ENCODE results near the gene PLXNA4.

The PLXNA4 gene

GRCh38 chr7:132245539-132245938, 330.7 kb downstream of the PLXNA4 start:
- no peaks in the 10 kb centered on the region for H3K79me2 ChIP-seq (ENCODE audit: control insufficient read depth, insufficient read depth, low read length, poor library complexity)
- WGBS (ENCODE audit: extremely low coverage, insufficient coverage, insufficient read length), result no CpG with 5 or more reads among the region's 3 CpGs
- H3K36me3 ChIP-seq (ENCODE audit: control insufficient read depth in 1 of 2, insufficient read depth in 2 of 2, low read length in 2 of 2), result no peaks in the 10 kb centered on the region
- H3K4me2 ChIP-seq (ENCODE audit: low read length), result no peak overlapping the region
- H3K9ac ChIP-seq (ENCODE audit: low read length), result no peak overlapping the region
- H3K14ac ChIP-seq (ENCODE audit: low read length), result no peak overlapping the region
- no peak overlapping the region for H4K12ac ChIP-seq (ENCODE audit: low read depth, low read length)
- H4K91ac ChIP-seq (ENCODE audit: low read depth, low read length), result no peak overlapping the region
- H3K9me3 ChIP-seq (ENCODE audit: insufficient read depth, low read depth, low read length), result peaks cover 4% of the 10 kb centered on the region
- DNase-seq, result no peak
- no peaks in the 10 kb centered on the region for H3K79me1 ChIP-seq (ENCODE audit: low read length)
- no peaks in the 10 kb centered on the region for H3K27me3 ChIP-seq (ENCODE audit: insufficient read depth, low read length)
- no peak overlapping the region for H3K23ac ChIP-seq (ENCODE audit: low read length)
- no peaks in the 10 kb centered on the region for H3K4me1 ChIP-seq (ENCODE audit: control insufficient read depth in 1 of 2, insufficient read depth in 2 of 2, low read length in 2 of 2)
- H2AK5ac ChIP-seq (ENCODE audit: low read length), result no peak overlapping the region
- no peak overlapping the region for H2BK120ac ChIP-seq (ENCODE audit: insufficient read depth, low read length, poor library complexity)
- H2BK5ac ChIP-seq (ENCODE audit: low read depth, low read length, poor library complexity), result no peak overlapping the region
- no peak overlapping the region for H3K4ac ChIP-seq (ENCODE audit: low read depth, low read length)
- no peak overlapping the region for H2BK12ac ChIP-seq (ENCODE audit: low read length)
- no peak overlapping the region for H3K18ac ChIP-seq (ENCODE audit: low read length)
- no peak overlapping the region for H3K27ac ChIP-seq (ENCODE audit: low read depth, low read length)
- H4K8ac ChIP-seq (ENCODE audit: low read depth, low read length), result no peak overlapping the region
- no peak overlapping the region for H3K4me3 ChIP-seq (ENCODE audit: low read depth, low read length)
- H2AFZ ChIP-seq (ENCODE audit: insufficient read depth, low read length, poor library complexity), result no peak overlapping the region

- Histone ChIP-seq H3K23ac (ENCODE audit: low read length) (no peak overlapping the region), H3K27ac (ENCODE audit: low read depth, low read length) (no peak overlapping the region), H3K27me3 (ENCODE audit: insufficient read depth, low read length) (no peaks in the 10 kb centered on the region), H3K79me1 (ENCODE audit: low read length) (no peaks in the 10 kb centered on the region), H3K9ac (ENCODE audit: low read length) (no peak overlapping the region), H2BK120ac (ENCODE audit: insufficient read depth, low read length, poor library complexity) (no peak overlapping the region), H2BK5ac (ENCODE audit: low read depth, low read length, poor library complexity) (no peak overlapping the region), H3K9me3 (ENCODE audit: insufficient read depth, low read depth, low read length) (peaks cover 4% of the 10 kb centered on the region), H4K12ac (ENCODE audit: low read depth, low read length) (no peak overlapping the region), H2BK12ac (ENCODE audit: low read length) (no peak overlapping the region), H2AK5ac (ENCODE audit: low read length) (no peak overlapping the region), H3K4ac (ENCODE audit: low read depth, low read length) (no peak overlapping the region), H3K36me3 (ENCODE audit: control insufficient read depth in 1 of 2, insufficient read depth in 2 of 2, low read length in 2 of 2) (no peaks in the 10 kb centered on the region), H4K91ac (ENCODE audit: low read depth, low read length) (no peak overlapping the region), H3K4me3 (ENCODE audit: low read depth, low read length) (no peak overlapping the region), H3K4me2 (ENCODE audit: low read length) (no peak overlapping the region), H3K79me2 (ENCODE audit: control insufficient read depth, insufficient read depth, low read length, poor library complexity) (no peaks in the 10 kb centered on the region), H4K8ac (ENCODE audit: low read depth, low read length) (no peak overlapping the region), H3K4me1 (ENCODE audit: control insufficient read depth in 1 of 2, insufficient read depth in 2 of 2, low read length in 2 of 2) (no peaks in the 10 kb centered on the region), H3K18ac (ENCODE audit: low read length) (no peak overlapping the region), H3K14ac (ENCODE audit: low read length) (no peak overlapping the region), H2AFZ (ENCODE audit: insufficient read depth, low read length, poor library complexity) (no peak overlapping the region)
- no peak for DNase-seq
- WGBS (ENCODE audit: extremely low coverage, insufficient coverage, insufficient read length), result no CpG with 5 or more reads among the region's 5 CpGs
These were observed 331.3 kb downstream of the PLXNA4 start for GRCh38 chr7:132244903-132245480.

GRCh38 chr7:132243463-132243862, 332.8 kb downstream of the PLXNA4 start:
- Histone ChIP-seq H3K4me1 (ENCODE audit: control insufficient read depth in 1 of 2, insufficient read depth in 2 of 2, low read length in 2 of 2) (no peaks in the 10 kb centered on the region), H3K9me3 (ENCODE audit: insufficient read depth, low read depth, low read length) (peaks cover 4% of the 10 kb centered on the region), H3K36me3 (ENCODE audit: control insufficient read depth in 1 of 2, insufficient read depth in 2 of 2, low read length in 2 of 2) (no peaks in the 10 kb centered on the region), H3K27ac (ENCODE audit: low read depth, low read length) (no peak overlapping the region), H3K9ac (ENCODE audit: low read length) (no peak overlapping the region), H3K4me2 (ENCODE audit: low read length) (no peak overlapping the region), H3K4me3 (ENCODE audit: low read depth, low read length) (no peak overlapping the region), H2BK120ac (ENCODE audit: insufficient read depth, low read length, poor library complexity) (no peak overlapping the region), H3K27me3 (ENCODE audit: insufficient read depth, low read length) (no peaks in the 10 kb centered on the region), H3K23ac (ENCODE audit: low read length) (no peak overlapping the region), H3K79me1 (ENCODE audit: low read length) (no peaks in the 10 kb centered on the region), H4K91ac (ENCODE audit: low read depth, low read length) (no peak overlapping the region), H2AFZ (ENCODE audit: insufficient read depth, low read length, poor library complexity) (no peak overlapping the region), H3K4ac (ENCODE audit: low read depth, low read length) (no peak overlapping the region), H4K8ac (ENCODE audit: low read depth, low read length) (no peak overlapping the region), H2BK5ac (ENCODE audit: low read depth, low read length, poor library complexity) (no peak overlapping the region), H3K14ac (ENCODE audit: low read length) (no peak overlapping the region), H3K79me2 (ENCODE audit: control insufficient read depth, insufficient read depth, low read length, poor library complexity) (no peaks in the 10 kb centered on the region), H2AK5ac (ENCODE audit: low read length) (no peak overlapping the region), H2BK12ac (ENCODE audit: low read length) (no peak overlapping the region), H3K18ac (ENCODE audit: low read length) (no peak overlapping the region), H4K12ac (ENCODE audit: low read depth, low read length) (no peak overlapping the region)
- WGBS (ENCODE audit: extremely low coverage, insufficient coverage, insufficient read length), result no CpG with 5 or more reads among the region's 3 CpGs
- DNase-seq, result peak in 1 of 2 donors; percentile 28

- H3K4ac ChIP-seq (ENCODE audit: low read depth, low read length), result no peak overlapping the region
- no peak overlapping the region for H4K8ac ChIP-seq (ENCODE audit: low read depth, low read length)
- DNase-seq, result no peak
- H3K36me3 ChIP-seq (ENCODE audit: control insufficient read depth in 1 of 2, insufficient read depth in 2 of 2, low read length in 2 of 2), result no peaks in the 10 kb centered on the region
- H3K9ac ChIP-seq (ENCODE audit: low read length), result no peak overlapping the region
- H4K91ac ChIP-seq (ENCODE audit: low read depth, low read length), result no peak overlapping the region
- no peak overlapping the region for H4K12ac ChIP-seq (ENCODE audit: low read depth, low read length)
- no peak overlapping the region for H2BK120ac ChIP-seq (ENCODE audit: insufficient read depth, low read length, poor library complexity)
- H3K18ac ChIP-seq (ENCODE audit: low read length), result no peak overlapping the region
- no peaks in the 10 kb centered on the region for H3K27me3 ChIP-seq (ENCODE audit: insufficient read depth, low read length)
- H3K23ac ChIP-seq (ENCODE audit: low read length), result no peak overlapping the region
- no peak overlapping the region for H3K4me2 ChIP-seq (ENCODE audit: low read length)
- H3K4me3 ChIP-seq (ENCODE audit: low read depth, low read length), result no peak overlapping the region
- no peaks in the 10 kb centered on the region for H3K79me1 ChIP-seq (ENCODE audit: low read length)
- H2AK5ac ChIP-seq (ENCODE audit: low read length), result no peak overlapping the region
- no peak overlapping the region for H2BK5ac ChIP-seq (ENCODE audit: low read depth, low read length, poor library complexity)
- H3K14ac ChIP-seq (ENCODE audit: low read length), result no peak overlapping the region
- H3K9me3 ChIP-seq (ENCODE audit: insufficient read depth, low read depth, low read length), result peaks cover 4% of the 10 kb centered on the region
- no peak overlapping the region for H2BK12ac ChIP-seq (ENCODE audit: low read length)
- no CpG with 5 or more reads among the region's 1 CpG for WGBS (ENCODE audit: extremely low coverage, insufficient coverage, insufficient read length)
- no peaks in the 10 kb centered on the region for H3K79me2 ChIP-seq (ENCODE audit: control insufficient read depth, insufficient read depth, low read length, poor library complexity)
- H2AFZ ChIP-seq (ENCODE audit: insufficient read depth, low read length, poor library complexity), result no peak overlapping the region
- H3K27ac ChIP-seq (ENCODE audit: low read depth, low read length), result no peak overlapping the region
- H3K4me1 ChIP-seq (ENCODE audit: control insufficient read depth in 1 of 2, insufficient read depth in 2 of 2, low read length in 2 of 2), result no peaks in the 10 kb centered on the region
These were observed 333.2 kb downstream of the PLXNA4 start for GRCh38 chr7:132243051-132243450.

Data from trophoblast cell (in vitro differentiated cells and primary cell).